HG02623 (cell line): ENCODE results near the gene GPAT2.
"Not testable (repeated sequence)": the region's sequence is repeated elsewhere in the genome, so short reads cannot be mapped to it uniquely, and the experiment has no call there.

ENCODE experiments used
- ATAC-seq: cut with Tn5 transposase; IDR thresholded peaks from one replicate; pipeline ENCODE4 v1.9.1; 2021; ENCODE audit warnings: moderate library complexity; ENCODE audit not compliant: unreplicated experiment

Gene GPAT2, protein sequence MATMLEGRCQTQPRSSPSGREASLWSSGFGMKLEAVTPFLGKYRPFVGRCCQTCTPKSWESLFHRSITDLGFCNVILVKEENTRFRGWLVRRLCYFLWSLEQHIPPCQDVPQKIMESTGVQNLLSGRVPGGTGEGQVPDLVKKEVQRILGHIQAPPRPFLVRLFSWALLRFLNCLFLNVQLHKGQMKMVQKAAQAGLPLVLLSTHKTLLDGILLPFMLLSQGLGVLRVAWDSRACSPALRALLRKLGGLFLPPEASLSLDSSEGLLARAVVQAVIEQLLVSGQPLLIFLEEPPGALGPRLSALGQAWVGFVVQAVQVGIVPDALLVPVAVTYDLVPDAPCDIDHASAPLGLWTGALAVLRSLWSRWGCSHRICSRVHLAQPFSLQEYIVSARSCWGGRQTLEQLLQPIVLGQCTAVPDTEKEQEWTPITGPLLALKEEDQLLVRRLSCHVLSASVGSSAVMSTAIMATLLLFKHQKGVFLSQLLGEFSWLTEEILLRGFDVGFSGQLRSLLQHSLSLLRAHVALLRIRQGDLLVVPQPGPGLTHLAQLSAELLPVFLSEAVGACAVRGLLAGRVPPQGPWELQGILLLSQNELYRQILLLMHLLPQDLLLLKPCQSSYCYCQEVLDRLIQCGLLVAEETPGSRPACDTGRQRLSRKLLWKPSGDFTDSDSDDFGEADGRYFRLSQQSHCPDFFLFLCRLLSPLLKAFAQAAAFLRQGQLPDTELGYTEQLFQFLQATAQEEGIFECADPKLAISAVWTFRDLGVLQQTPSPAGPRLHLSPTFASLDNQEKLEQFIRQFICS

GRCh38 chr2:96034792-96035191, at the start of gene GPAT2:
TSS of gene GPAT2 (minus strand) at chr2:96034916. CDS start at chr2:96032359, 2,557 bp downstream.
- ATAC-seq, result not testable (repeated sequence)

GRCh38 chr2:96083989-96084857, 49.5 kb upstream of the GPAT2 start:
- no peak for ATAC-seq

- no peak for ATAC-seq
Observed at GRCh38 chr2:96083064-96083939, 48.6 kb upstream of the GPAT2 start.

DNA sequence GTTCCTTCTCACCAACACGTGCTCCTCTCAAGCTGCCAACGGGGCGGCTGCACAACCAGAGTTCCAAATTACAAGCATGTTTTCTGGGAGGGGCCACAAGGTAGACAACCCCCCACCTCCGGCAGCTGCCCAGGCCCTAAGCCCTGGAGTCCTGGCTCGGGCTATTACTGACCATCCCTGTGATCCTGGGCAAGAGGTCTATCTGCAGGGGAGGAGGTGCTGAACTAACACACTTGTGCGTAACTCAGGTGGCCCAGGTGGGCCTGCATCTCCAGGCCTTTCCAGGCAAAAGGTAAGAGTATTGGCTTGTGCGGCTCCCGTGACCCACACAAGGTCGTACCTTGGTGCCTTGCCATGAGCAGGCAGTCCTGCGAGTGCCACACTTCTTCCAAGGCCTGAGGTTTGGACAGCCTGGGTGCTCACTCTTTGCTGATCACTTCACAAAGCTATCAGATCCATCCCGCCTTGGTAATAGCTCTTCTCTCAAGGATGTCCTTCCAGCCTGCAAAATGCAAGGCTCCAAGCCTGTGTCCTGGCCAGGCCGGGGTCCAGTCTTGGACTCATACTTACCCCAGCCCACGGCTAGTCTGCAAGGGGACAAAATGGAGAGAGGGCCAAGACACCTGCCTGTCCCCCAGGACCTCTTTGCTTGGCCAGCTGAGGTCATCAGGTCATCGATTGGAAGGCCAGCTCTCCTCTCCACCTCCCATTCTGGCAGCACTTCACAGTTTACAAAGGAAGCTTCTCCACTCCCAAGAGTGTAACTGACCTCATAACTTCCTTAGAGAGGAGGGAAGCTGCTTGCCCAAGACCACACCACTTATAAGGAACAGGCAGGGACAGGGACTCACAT, 47.7 kb upstream of the GPAT2 start:
- ATAC-seq, result no peak

GRCh38 chr2:96081042-96081441, 46.3 kb upstream of the GPAT2 start:
- no peak for ATAC-seq

DNA sequence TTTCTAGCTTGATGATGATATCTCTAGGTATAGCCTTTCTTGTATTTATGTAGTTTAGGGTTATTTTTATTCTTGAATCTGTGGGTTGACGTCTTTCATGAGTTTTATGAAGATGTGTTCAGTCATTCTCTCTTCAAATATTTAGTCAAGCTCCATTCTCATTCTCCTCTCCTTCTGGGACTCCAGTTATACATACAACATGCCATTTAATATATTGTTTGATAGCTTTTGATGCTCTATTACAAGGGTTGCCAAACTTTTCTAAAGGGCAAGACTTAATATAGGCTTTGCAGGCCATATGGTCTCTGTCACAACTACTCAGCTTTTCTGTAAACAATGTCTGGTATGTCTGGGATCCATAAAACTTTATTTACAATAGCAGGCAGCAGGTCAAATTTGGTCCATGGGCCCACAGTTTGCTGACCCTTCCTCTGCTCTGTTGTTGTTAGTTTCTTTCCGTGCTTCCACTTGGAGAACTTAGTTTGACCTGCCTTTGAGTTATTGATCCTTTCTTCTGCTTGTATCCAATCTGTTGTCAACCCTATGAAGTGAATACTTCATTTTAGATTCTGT, 40.6 kb upstream of the GPAT2 start:
- ATAC-seq, result no peak

- no peak for ATAC-seq
Observed at GRCh38 chr2:96074156-96074555, 39.4 kb upstream of the GPAT2 start.

- no peak for ATAC-seq
Observed at GRCh38 chr2:96073170-96073775, 38.6 kb upstream of the GPAT2 start.

DNA sequence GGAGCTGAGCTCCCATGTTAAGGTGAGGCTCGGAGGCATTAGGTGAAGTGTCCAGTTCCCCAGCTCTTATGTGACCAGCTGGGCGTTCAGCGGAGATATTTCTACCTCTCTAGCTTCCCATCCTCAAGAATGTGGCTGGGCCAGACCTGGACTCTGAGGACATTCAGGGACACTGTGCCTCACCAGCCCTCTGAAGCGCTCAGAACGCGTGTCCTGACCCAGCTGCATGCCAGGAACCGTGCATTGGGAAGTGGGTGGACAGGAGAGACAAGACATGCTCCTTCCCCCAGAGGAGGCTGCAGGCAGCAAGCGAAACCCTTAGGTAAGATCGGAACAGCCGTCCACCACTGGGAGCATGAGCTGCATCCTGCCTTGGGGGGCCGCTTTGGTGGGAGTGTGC, 38.0 kb upstream of the GPAT2 start:
- no peak for ATAC-seq

DNA sequence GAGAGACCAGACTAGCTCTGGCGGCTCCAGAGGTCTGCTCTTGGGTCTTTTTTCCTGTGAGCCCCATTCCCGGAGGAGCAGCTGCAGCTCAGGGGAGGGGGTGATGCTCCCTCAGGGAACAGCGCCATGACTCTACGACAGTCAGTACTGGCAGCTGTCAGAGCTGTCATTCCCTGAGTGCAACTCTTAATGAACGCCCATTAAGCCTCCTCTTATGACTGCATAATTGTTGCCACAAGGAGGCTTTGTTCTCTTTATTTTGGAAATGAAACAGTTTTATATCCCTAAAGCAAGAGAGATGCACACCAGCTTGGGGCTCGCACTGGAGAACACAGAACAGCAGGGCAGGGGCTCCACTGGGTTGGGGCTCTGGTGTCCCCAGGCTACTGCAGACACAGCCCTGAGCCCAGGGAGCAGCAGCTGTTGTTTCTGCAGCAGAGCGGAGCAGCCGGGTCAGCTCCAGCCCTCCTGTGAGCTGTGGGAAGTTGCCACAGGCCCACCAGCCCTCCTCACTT, 37.3 kb upstream of the GPAT2 start:
- not testable (repeated sequence) for ATAC-seq

DNA sequence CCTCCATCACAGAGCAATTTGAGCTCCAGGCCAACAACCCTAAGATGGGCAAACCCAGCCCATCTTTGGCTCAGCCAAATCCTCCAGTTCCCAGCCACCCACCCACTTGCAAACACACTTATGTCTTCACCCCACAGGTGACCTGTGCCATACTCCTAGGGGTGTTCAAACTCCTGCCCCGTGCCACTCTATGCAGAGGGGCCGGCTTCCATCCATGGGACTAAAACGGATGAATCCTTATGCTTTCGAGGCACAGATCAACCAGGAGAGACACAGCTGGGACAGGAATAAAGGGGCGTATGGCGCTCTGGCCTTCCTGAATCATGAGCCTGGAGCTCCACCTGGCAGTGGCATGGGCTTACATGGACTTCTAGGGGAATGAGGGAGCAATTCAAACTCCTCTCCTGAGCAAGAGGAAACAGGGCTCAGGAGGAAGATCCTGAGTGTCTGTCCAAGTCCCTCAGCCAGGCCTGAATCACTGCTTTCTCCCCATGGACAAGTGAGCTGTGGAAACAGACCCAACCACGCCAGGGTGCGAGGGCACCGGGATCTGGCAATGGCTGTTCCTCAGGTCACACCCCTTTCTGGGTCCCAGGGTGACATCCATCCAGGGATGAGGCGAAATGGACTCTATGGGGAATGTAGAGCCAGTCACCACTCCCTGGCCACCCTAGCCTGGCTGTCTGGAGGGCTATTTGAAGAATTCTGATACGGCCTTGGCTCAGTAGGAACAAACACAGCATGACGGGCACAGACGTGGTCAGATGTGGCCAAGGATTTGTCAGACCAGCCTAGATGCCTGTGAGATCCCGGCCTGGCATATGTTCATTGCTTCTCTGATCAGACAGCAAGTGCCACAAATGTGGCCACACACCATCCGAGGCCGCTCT, 36.6 kb upstream of the GPAT2 start:
- ATAC-seq, result not testable (repeated sequence)

GRCh38 chr2:96070351-96070750, 35.6 kb upstream of the GPAT2 start:
- ATAC-seq, result not testable (repeated sequence)

DNA sequence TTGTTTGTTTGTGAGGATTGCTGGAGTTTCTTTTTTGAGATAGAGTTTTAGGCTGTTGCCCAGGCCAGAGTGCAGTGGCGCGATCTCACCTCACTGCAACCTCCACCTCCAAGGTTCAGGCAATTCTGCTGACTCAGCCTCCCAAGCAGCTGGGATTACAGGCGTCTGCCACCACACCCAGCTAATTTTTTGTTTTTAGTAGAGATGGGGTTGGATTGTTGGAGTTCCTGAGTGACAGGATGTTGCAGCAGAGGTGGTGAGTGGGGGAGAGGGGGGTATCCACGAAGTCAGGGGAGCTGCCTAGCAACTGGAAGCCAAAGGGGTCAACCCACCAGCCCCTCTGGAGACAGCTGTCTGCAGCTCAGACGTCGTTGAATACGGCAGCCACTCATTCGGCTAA, 35.2 kb upstream of the GPAT2 start:
- not testable (repeated sequence) for ATAC-seq

DNA sequence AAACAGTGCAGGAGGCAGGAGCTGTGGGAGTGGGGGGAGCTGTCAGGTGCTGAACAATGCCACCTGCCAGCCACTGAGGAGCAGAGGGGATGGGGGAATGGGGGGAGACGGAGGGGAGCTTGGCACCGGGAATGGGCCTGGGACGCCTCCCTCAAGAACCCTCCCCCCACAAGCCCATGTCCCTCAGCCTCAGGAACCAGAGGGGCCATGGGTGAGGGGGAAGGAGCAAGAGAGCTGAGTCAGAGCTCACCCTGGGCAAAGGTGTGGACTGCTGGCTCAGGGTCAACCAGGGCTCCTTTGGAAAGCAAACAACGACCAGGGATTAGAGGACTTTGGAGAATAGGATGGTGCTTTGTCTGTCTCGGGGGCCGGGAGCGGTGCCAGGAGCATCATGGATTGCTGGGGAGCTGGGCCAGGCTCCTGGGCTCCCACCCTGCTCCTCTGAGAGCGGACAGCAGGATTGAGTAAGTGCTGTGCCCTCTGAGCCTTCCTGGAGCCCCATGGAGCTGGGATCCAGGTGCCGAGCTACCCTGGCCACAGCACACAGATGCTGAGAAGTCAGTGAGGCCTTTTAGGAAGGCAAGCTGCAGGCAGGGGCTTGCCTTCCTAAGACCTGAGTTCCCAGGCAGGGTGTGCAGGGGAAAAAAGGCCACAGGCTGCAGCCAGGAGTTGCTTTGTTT, 33.3 kb upstream of the GPAT2 start:
- ATAC-seq, result not testable (repeated sequence)

- ATAC-seq, result not testable (repeated sequence)
Observed at GRCh38 chr2:96067098-96067660, 32.5 kb upstream of the GPAT2 start.

GRCh38 chr2:96066511-96066910, 31.8 kb upstream of the GPAT2 start:
- ATAC-seq, result not testable (repeated sequence)
